IPS-NIHi7 (cell line): Measurements from ENCODE around the gene KRTAP10-4.

ENCODE experiments used
- DNase-seq: peaks from one replicate; pipeline ENCODE4 v3.0.0; 2012; ENCODE audit warnings: mixed read lengths; ENCODE audit errors: extremely low spot score

Gene KRTAP10-4

GRCh38 chr21:44615466-44615865 is 41.9 kb downstream of the KRTAP10-4 start:
- no peak for DNase-seq

GRCh38 chr21:44615911-44616590 is 42.5 kb downstream of the KRTAP10-4 start:
- DNase-seq = no peak

- DNase-seq = no peak
These were observed 43.0 kb downstream of the KRTAP10-4 start for GRCh38 chr21:44616591-44616926.

GRCh38 chr21:44617071-44617501 is 43.6 kb downstream of the KRTAP10-4 start:
- peak; percentile 45 for DNase-seq

- DNase-seq = peak; percentile 70
These were observed 45.0 kb downstream of the KRTAP10-4 start for GRCh38 chr21:44618504-44618903.

GRCh38 chr21:44618909-44619308 is 45.4 kb downstream of the KRTAP10-4 start:
- no peak for DNase-seq

GRCh38 chr21:44619886-44620285 is 46.4 kb downstream of the KRTAP10-4 start:
- no peak for DNase-seq

GRCh38 chr21:44623575-44623974 is 50.0 kb downstream of the KRTAP10-4 start:
- no peak for DNase-seq
